ENCODE results near the gene WLS.

DNA sequence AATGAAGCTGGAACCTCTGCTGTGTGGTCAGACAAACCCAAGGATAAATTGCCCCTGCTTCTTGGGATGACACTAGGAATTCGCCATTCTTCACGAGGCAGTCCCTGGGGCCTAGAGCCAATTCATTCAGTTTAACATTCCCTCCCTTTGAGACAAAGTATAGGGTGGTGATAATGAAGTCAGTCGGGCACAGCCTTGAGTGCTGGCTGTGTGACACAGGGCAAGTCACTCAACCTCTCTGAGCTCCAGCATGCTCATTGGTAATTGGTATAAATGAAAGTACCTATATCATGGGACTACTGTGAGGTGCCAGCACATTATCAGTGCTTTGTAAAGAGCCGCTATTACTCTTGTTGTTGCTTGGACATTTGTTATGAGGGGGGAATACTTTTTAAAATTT, 117.0 kb downstream of the WLS start:
- no peak for TF ChIP-seq GATA3 (IDR thresholded peaks at IDR 0.05; ENCODE audit: low read depth, low read length)
- no peak for TF ChIP-seq GATA2 (IDR thresholded peaks at IDR 0.05; ENCODE audit: low read depth, low read length)
